ENCODE measurements around the gene MFAP5. TPM values are rescaled to one million over a fixed set of nuclear protein-coding genes. Genes with fewer than 3 reads are reported as not detected.

MFAP5 gene
- total RNA-seq, 1 experiment from 2014 or later, result 0.96 TPM

DNA sequence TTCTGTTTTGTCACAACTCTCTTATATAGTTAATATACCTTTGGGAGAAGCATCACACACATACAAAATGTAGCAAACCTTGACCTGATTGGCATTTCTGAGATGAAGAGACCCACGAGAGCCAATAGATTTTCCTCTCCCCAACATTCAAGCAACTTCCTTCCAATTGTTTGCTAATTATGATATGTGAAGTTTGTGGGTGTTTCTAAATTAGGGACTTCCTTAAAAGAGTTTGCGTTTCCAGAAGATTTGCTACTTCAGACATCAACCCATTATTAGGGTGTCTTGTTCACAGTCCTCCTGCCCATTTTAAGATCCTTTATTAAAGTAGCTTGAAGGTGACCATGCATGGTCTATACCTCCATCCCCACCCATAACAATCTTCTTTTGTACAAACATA lies 59.3 kb downstream of the MFAP5 start:
- Mint-ChIP-seq H3K4me1 (peaks cover 26% of the 10 kb centered on the region), H3K9me3 (no peaks in the 10 kb centered on the region), H3K4me3 (no peak overlapping the region), H3K36me3 (no peaks in the 10 kb centered on the region), H3K27me3 (ENCODE audit: low read depth) (peaks cover 6% of the 10 kb centered on the region), H3K27ac (no peak overlapping the region)
- ChIA-PET POLR2A (no interaction called here), CTCF (interaction anchor here (0.6 to 1.0 kb wide), 2 partner anchors 55 to 257 kb away, joined by 3 read pairs; no protein-coding TSS in a partner anchor)
- TF ChIP-seq, protein P1, sequence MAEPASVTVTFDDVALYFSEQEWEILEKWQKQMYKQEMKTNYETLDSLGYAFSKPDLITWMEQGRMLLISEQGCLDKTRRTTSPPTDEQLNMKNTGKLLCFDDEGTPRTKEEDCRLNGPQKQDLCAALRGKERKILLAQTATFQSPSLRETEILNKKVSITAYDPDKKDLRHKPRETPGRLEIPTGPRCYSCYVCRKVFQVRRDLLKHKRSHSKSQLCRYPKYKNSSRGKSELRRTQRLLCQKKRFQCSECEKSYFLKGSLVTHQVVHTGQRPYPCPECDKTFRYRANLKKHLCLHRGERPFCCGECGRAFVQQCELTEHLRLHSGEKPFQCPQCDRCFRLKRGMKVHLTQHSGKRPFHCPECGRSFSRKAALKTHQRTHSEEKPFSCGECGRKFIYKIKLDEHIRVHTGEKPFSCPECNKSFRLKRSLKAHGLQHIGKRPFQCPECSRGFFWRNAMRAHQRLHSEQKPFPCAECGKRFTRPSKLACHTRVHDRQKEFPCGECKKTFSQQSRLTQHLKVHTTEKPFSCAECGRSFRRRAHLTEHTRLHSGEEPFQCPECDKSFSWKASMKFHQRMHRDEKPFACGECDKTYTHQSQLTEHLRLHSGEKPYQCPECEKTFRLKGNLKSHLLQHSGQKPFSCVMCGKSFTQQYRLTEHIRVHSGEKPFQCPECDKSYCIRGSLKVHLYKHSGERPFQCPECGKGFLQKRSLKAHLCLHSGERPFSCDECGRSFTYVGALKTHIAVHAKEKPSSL (CRISPR knock-in tag; conservative IDR thresholded peaks at IDR 0.05), result no peak
- TF ChIP-seq, protein P2, sequence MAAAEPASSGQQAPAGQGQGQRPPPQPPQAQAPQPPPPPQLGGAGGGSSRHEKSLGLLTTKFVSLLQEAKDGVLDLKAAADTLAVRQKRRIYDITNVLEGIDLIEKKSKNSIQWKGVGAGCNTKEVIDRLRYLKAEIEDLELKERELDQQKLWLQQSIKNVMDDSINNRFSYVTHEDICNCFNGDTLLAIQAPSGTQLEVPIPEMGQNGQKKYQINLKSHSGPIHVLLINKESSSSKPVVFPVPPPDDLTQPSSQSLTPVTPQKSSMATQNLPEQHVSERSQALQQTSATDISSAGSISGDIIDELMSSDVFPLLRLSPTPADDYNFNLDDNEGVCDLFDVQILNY (CRISPR knock-in tag; IDR thresholded peaks at IDR 0.05), result no peak
- TF ChIP-seq NFATC4 (CRISPR knock-in tag; IDR thresholded peaks at IDR 0.05) (no peak), RELA (CRISPR knock-in tag; IDR thresholded peaks at IDR 0.05; ENCODE audit: borderline replicate concordance) (no peak), IRF2 (CRISPR knock-in tag; IDR thresholded peaks at IDR 0.05; ENCODE audit: borderline replicate concordance, low read depth) (no peak)
- TF ChIP-seq, protein P3, sequence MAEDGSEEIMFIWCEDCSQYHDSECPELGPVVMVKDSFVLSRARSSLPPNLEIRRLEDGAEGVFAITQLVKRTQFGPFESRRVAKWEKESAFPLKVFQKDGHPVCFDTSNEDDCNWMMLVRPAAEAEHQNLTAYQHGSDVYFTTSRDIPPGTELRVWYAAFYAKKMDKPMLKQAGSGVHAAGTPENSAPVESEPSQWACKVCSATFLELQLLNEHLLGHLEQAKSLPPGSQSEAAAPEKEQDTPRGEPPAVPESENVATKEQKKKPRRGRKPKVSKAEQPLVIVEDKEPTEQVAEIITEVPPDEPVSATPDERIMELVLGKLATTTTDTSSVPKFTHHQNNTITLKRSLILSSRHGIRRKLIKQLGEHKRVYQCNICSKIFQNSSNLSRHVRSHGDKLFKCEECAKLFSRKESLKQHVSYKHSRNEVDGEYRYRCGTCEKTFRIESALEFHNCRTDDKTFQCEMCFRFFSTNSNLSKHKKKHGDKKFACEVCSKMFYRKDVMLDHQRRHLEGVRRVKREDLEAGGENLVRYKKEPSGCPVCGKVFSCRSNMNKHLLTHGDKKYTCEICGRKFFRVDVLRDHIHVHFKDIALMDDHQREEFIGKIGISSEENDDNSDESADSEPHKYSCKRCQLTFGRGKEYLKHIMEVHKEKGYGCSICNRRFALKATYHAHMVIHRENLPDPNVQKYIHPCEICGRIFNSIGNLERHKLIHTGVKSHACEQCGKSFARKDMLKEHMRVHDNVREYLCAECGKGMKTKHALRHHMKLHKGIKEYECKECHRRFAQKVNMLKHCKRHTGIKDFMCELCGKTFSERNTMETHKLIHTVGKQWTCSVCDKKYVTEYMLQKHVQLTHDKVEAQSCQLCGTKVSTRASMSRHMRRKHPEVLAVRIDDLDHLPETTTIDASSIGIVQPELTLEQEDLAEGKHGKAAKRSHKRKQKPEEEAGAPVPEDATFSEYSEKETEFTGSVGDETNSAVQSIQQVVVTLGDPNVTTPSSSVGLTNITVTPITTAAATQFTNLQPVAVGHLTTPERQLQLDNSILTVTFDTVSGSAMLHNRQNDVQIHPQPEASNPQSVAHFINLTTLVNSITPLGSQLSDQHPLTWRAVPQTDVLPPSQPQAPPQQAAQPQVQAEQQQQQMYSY (CRISPR knock-in tag; IDR thresholded peaks at IDR 0.05), result no peak
- TF ChIP-seq, protein P4, sequence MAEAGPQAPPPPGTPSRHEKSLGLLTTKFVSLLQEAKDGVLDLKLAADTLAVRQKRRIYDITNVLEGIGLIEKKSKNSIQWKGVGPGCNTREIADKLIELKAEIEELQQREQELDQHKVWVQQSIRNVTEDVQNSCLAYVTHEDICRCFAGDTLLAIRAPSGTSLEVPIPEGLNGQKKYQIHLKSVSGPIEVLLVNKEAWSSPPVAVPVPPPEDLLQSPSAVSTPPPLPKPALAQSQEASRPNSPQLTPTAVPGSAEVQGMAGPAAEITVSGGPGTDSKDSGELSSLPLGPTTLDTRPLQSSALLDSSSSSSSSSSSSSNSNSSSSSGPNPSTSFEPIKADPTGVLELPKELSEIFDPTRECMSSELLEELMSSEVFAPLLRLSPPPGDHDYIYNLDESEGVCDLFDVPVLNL (CRISPR knock-in tag; IDR thresholded peaks at IDR 0.05; ENCODE audit: borderline replicate concordance, low read depth), result no peak
- TF ChIP-seq, protein P5, sequence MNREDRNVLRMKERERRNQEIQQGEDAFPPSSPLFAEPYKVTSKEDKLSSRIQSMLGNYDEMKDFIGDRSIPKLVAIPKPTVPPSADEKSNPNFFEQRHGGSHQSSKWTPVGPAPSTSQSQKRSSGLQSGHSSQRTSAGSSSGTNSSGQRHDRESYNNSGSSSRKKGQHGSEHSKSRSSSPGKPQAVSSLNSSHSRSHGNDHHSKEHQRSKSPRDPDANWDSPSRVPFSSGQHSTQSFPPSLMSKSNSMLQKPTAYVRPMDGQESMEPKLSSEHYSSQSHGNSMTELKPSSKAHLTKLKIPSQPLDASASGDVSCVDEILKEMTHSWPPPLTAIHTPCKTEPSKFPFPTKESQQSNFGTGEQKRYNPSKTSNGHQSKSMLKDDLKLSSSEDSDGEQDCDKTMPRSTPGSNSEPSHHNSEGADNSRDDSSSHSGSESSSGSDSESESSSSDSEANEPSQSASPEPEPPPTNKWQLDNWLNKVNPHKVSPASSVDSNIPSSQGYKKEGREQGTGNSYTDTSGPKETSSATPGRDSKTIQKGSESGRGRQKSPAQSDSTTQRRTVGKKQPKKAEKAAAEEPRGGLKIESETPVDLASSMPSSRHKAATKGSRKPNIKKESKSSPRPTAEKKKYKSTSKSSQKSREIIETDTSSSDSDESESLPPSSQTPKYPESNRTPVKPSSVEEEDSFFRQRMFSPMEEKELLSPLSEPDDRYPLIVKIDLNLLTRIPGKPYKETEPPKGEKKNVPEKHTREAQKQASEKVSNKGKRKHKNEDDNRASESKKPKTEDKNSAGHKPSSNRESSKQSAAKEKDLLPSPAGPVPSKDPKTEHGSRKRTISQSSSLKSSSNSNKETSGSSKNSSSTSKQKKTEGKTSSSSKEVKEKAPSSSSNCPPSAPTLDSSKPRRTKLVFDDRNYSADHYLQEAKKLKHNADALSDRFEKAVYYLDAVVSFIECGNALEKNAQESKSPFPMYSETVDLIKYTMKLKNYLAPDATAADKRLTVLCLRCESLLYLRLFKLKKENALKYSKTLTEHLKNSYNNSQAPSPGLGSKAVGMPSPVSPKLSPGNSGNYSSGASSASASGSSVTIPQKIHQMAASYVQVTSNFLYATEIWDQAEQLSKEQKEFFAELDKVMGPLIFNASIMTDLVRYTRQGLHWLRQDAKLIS (CRISPR knock-in tag; IDR thresholded peaks at IDR 0.05; ENCODE audit: borderline replicate concordance), result no peak
- ATAC-seq, result no peak
- no peak for DNase-seq (ENCODE audit: low spot score)

DNA sequence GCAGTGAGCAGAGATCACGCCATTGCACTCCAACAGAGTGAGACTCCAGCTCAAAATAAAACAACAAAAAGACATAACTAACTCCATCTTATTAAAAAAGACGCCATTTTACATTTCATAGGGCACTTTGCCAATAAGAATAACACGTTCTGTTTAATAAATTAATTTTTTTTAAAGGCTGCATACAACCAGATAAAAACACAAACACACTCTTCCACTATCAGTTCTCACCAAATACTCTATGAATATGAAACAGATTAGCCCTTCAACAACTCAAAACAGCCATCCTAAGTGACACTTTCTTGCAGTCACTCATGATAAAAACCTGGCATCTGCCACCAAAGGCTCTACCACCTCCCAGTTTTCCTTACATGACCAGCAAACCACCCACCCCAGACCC lies 66.1 kb downstream of the MFAP5 start:
- no peaks in the 10 kb centered on the region for H3K36me3 Mint-ChIP-seq
- H3K4me1 Mint-ChIP-seq, result no peaks in the 10 kb centered on the region
- ChIA-PET CTCF (interaction anchor here (0.9 to 1.1 kb wide), 2 partner anchors 13 to 53 kb away, joined by 4 read pairs; no protein-coding TSS in a partner anchor), POLR2A (no interaction called here)
- no peaks in the 10 kb centered on the region for H3K27me3 Mint-ChIP-seq (ENCODE audit: low read depth)
- H3K9me3 Mint-ChIP-seq, result no peaks in the 10 kb centered on the region
- DNase-seq (ENCODE audit: low spot score) (no peak), ATAC-seq (no peak)
- H3K27ac Mint-ChIP-seq, result no peak overlapping the region
- no peak for TF ChIP-seq CTCF (IDR thresholded peaks at IDR 0.05)
- TF ChIP-seq ZNF263 (CRISPR knock-in tag; IDR thresholded peaks at IDR 0.05; ENCODE audit: low read depth), result no peak
- no peak for TF ChIP-seq CREB1 (CRISPR knock-in tag; IDR thresholded peaks at IDR 0.05)
- TF ChIP-seq TCF7 (CRISPR knock-in tag; IDR thresholded peaks at IDR 0.05; ENCODE audit: low read depth), result no peak
- TF ChIP-seq, protein P6, sequence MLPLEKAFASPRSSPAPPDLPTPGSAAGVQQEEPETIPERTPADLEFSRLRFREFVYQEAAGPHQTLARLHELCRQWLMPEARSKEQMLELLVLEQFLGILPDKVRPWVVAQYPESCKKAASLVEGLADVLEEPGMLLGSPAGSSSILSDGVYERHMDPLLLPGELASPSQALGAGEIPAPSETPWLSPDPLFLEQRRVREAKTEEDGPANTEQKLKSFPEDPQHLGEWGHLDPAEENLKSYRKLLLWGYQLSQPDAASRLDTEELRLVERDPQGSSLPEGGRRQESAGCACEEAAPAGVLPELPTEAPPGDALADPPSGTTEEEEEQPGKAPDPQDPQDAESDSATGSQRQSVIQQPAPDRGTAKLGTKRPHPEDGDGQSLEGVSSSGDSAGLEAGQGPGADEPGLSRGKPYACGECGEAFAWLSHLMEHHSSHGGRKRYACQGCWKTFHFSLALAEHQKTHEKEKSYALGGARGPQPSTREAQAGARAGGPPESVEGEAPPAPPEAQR (CRISPR knock-in tag; IDR thresholded peaks at IDR 0.05), result no peak
- TF ChIP-seq NR2C2 (CRISPR knock-in tag; IDR thresholded peaks at IDR 0.05), result no peak
- TF ChIP-seq PRRX2 (CRISPR knock-in tag; IDR thresholded peaks at IDR 0.05), result no peak
- TF ChIP-seq, protein P7, sequence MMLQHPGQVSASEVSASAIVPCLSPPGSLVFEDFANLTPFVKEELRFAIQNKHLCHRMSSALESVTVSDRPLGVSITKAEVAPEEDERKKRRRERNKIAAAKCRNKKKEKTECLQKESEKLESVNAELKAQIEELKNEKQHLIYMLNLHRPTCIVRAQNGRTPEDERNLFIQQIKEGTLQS (CRISPR knock-in tag; conservative IDR thresholded peaks at IDR 0.05), result no peak
- H3K4me3 Mint-ChIP-seq, result no peak overlapping the region

Data from WTC11 (cell line).